GM23338 (cell line): ENCODE data around the gene GUCY1A1. TPM values are rescaled to one million over a fixed set of nuclear protein-coding genes. Genes with fewer than 3 reads are reported as not detected.

ENCODE experiments used
- ATAC-seq: fragments of 200-7000 bp; cut with Tn5 transposase; 3 replicates; pipeline ENCODE4 v1.9.1; 2020
- DNase-seq: peaks from one replicate; pipeline ENCODE4 v3.0.0-alpha.2; 2015; ENCODE audit warnings: low spot score
- H2AFZ ChIP-seq: fragments of 200-600 bp; sonication (generic); 2 replicates; pipeline ENCODE4 v1.8.0; 2016; ENCODE audit warnings: antibody characterized with exemption, mild to moderate bottlenecking, moderate library complexity
- H3F3A ChIP-seq: fragments of 200-600 bp; sonication (generic); replicated peaks from 2 replicates; pipeline ENCODE4 v1.8.0; 2017; ENCODE audit warnings: antibody characterized with exemption, mixed run types, low read depth
- H3K27ac ChIP-seq: fragments of 200-600 bp; sonication (generic); 2 replicates; pipeline ENCODE4 v1.6.1; 2016; ENCODE audit warnings: low read depth
- H3K27me3 ChIP-seq: fragments of 200-600 bp; sonication (generic); 2 replicates; pipeline ENCODE4 v1.8.0; 2016; ENCODE audit warnings: mild to moderate bottlenecking, mixed run types, moderate library complexity; ENCODE audit not compliant: insufficient read depth
- H3K36me3 ChIP-seq: fragments of 200-600 bp; sonication (generic); 2 replicates; pipeline ENCODE4 v1.8.0; 2016; ENCODE audit warnings: mild to moderate bottlenecking; ENCODE audit not compliant: insufficient read depth
- H3K4me1 ChIP-seq: fragments of 200-600 bp; sonication (generic); 2 replicates; pipeline ENCODE4 v1.8.0; 2016; ENCODE audit warnings: mild to moderate bottlenecking, moderate library complexity; ENCODE audit not compliant: insufficient read depth
- H3K4me2 ChIP-seq: fragments of 200-600 bp; sonication (generic); 2 replicates; pipeline ENCODE4 v1.7.1; 2017; ENCODE audit warnings: mixed run types
- H3K4me3 ChIP-seq: fragments of 200-600 bp; sonication (generic); 2 replicates; pipeline ENCODE4 v1.6.1; 2016; ENCODE audit warnings: mixed run types
- H3K79me2 ChIP-seq: fragments of 200-600 bp; sonication (generic); replicated peaks from 2 replicates; pipeline ENCODE4 v1.8.0; 2017; ENCODE audit warnings: mild to moderate bottlenecking; ENCODE audit not compliant: insufficient read depth
- H3K9me2 ChIP-seq: fragments of 200-600 bp; sonication (generic); 2 replicates; pipeline ENCODE4 v1.8.0; 2017; ENCODE audit not compliant: insufficient read depth
- H4K20me1 ChIP-seq: fragments of 200-600 bp; sonication (generic); replicated peaks from 2 replicates; pipeline ENCODE4 v1.8.0; 2017; ENCODE audit warnings: mild to moderate bottlenecking; ENCODE audit not compliant: insufficient read depth
- H3K27ac Mint-ChIP-seq: 2 replicates; pipeline ENCODE4 v1.8.0; 2020; ENCODE audit warnings: inconsistent platforms, mild to moderate bottlenecking, moderate library complexity, mixed read lengths
- H3K27me3 Mint-ChIP-seq: 3 replicates; pipeline ENCODE4 v1.8.0; 2022; ENCODE audit warnings: low read depth, mild to moderate bottlenecking, moderate library complexity, mixed read lengths, inconsistent platforms; ENCODE audit not compliant: insufficient read depth, poor library complexity
- H3K36me3 Mint-ChIP-seq: 3 replicates; pipeline ENCODE4 v1.8.0; 2021; ENCODE audit warnings: low read depth, mild to moderate bottlenecking, inconsistent platforms, moderate library complexity, mixed read lengths
- H3K4me1 Mint-ChIP-seq: 3 replicates; pipeline ENCODE4 v1.8.0; 2020; ENCODE audit warnings: mild to moderate bottlenecking, inconsistent platforms, mixed read lengths
- H3K4me3 Mint-ChIP-seq: 3 replicates; pipeline ENCODE4 v1.8.0; 2021; ENCODE audit warnings: moderate library complexity, mild to moderate bottlenecking, inconsistent platforms, mixed read lengths
- H3K9me3 Mint-ChIP-seq: 3 replicates; pipeline ENCODE4 v1.8.0; 2020; ENCODE audit warnings: moderate library complexity, mild to moderate bottlenecking, inconsistent platforms, mixed read lengths
- CTCF ChIP-seq, 2 experiments: fragments of 200-600 bp in 1 of 2; sonication (generic) in 1 of 2; conservative IDR thresholded peaks; 2 replicates each; pipeline versions ENCODE4 v1.5.1 to v1.6.1; 2016 to 2017; ENCODE audit warnings: antibody characterized with exemption in 2 of 2, low read depth in 2 of 2, mild to moderate bottlenecking in 2 of 2, moderate library complexity in 1 of 2
- EZH2 ChIP-seq: fragments of 200-600 bp; sonication (generic); IDR thresholded peaks from one replicate; pipeline ENCODE4 v1.8.0; 2017; ENCODE audit warnings: antibody characterized with exemption, mild to moderate bottlenecking, low read depth; ENCODE audit not compliant: unreplicated experiment
- EZH2phosphoT487 ChIP-seq: fragments of 200-600 bp; sonication (generic); IDR thresholded peaks from one replicate; pipeline ENCODE4 v1.8.1; 2018; ENCODE audit warnings: antibody characterized with exemption; ENCODE audit not compliant: unreplicated experiment
- JUNB ChIP-seq: IDR thresholded peaks from one replicate; pipeline ENCODE4 v1.6.1; 2016; ENCODE audit warnings: antibody characterized with exemption; ENCODE audit not compliant: unreplicated experiment
- POLR2AphosphoS5 ChIP-seq: IDR thresholded peaks from 2 replicates; pipeline ENCODE4 v1.6.1; 2016; ENCODE audit warnings: antibody characterized with exemption, low read depth
- ZNF114 ChIP-seq: fragments of 250-450 bp; sonication (Bioruptor Pico); IDR thresholded peaks from 2 replicates; pipeline ENCODE4 v1.5.0; 2020; ENCODE audit warnings: mild to moderate bottlenecking, moderate library complexity
- ZNF331 ChIP-seq: fragments of 250-450 bp; sonication (Bioruptor Pico); IDR thresholded peaks from 2 replicates; pipeline ENCODE4 v1.5.0; 2020; ENCODE audit warnings: low read depth, mild to moderate bottlenecking, moderate library complexity
- ZNF462 ChIP-seq: fragments of 250-450 bp; sonication (Bioruptor Pico); IDR thresholded peaks from 2 replicates; pipeline ENCODE4 v1.5.0; 2020; ENCODE audit warnings: mild to moderate bottlenecking, moderate library complexity
- polyA plus RNA-seq: library from polyadenylated mRNA; unstranded; fragments of >200 nt; fragmentation: Nextera tagmentation; extraction: Ambion mirVana; gene quantifications from 2 replicates; pipeline ENCODE4 v1.2.1, GENCODE V29; 2016
- total RNA-seq: library from RNA; depleted of rRNA; stranded (reverse); fragments of >200 nt; shearing (Covaris generic); gene quantifications from 2 replicates; pipeline ENCODE4 v1.2.3, GENCODE V29; 2014
- TF ChIP-seq, protein P1 (sequence below): IDR thresholded peaks from one replicate; pipeline ENCODE4 v1.6.1; 2018; ENCODE audit warnings: antibody characterized with exemption; ENCODE audit not compliant: unreplicated experiment

Gene GUCY1A1
- total and polyA plus RNA-seq, 2 experiments from 2014 or later = not detected

DNA sequence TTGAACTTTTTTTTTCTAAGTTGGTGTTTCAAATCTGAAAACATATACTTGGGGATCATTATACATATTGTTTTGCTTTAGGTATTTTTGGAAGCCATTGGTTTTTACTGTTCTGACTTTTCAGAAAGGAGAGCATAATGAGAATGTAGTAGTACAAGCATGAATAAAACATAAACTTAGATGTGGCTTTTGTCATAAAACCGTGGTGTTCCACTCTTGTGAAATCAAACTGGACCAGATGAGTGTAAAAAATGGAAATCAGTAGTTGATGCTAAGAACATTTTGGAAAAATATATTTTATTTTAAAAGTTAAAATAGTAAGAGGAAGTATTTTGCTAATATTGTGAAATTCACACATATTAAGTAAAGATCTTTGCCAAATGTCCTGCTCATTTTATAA, 29.6 kb downstream of the GUCY1A1 start (continued):
- TF ChIP-seq ZNF462 (no peak), ZNF114 (CRISPR knock-in tag) (no peak)
- TF ChIP-seq, protein P1, sequence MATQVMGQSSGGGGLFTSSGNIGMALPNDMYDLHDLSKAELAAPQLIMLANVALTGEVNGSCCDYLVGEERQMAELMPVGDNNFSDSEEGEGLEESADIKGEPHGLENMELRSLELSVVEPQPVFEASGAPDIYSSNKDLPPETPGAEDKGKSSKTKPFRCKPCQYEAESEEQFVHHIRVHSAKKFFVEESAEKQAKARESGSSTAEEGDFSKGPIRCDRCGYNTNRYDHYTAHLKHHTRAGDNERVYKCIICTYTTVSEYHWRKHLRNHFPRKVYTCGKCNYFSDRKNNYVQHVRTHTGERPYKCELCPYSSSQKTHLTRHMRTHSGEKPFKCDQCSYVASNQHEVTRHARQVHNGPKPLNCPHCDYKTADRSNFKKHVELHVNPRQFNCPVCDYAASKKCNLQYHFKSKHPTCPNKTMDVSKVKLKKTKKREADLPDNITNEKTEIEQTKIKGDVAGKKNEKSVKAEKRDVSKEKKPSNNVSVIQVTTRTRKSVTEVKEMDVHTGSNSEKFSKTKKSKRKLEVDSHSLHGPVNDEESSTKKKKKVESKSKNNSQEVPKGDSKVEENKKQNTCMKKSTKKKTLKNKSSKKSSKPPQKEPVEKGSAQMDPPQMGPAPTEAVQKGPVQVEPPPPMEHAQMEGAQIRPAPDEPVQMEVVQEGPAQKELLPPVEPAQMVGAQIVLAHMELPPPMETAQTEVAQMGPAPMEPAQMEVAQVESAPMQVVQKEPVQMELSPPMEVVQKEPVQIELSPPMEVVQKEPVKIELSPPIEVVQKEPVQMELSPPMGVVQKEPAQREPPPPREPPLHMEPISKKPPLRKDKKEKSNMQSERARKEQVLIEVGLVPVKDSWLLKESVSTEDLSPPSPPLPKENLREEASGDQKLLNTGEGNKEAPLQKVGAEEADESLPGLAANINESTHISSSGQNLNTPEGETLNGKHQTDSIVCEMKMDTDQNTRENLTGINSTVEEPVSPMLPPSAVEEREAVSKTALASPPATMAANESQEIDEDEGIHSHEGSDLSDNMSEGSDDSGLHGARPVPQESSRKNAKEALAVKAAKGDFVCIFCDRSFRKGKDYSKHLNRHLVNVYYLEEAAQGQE = no peak

GRCh38 chr4:155696726-155697125, 30.1 kb downstream of the GUCY1A1 start:
- no peaks in the 10 kb centered on the region for H3K36me3 ChIP-seq
- no peaks in the 10 kb centered on the region; the same call in 1 of the 2 replicates for H3K9me2 ChIP-seq
- no peaks in the 10 kb centered on the region for H4K20me1 ChIP-seq
- H2AFZ ChIP-seq = no peak overlapping the region
- H3F3A ChIP-seq = no peaks in the 10 kb centered on the region
- H3K27me3 ChIP-seq = no peaks in the 10 kb centered on the region
- H3K4me1 Mint-ChIP-seq = no peaks in the 10 kb centered on the region
- no peaks in the 10 kb centered on the region for H3K9me3 Mint-ChIP-seq
- H3K4me1 ChIP-seq = no peaks in the 10 kb centered on the region
- H3K4me3 ChIP-seq = no peak overlapping the region
- no peaks in the 10 kb centered on the region for H3K27me3 Mint-ChIP-seq
- no peak overlapping the region for H3K4me3 Mint-ChIP-seq
- no peak for DNase-seq
- no peak overlapping the region for H3K27ac Mint-ChIP-seq
- no peak overlapping the region for H3K27ac ChIP-seq
- no peak overlapping the region for H3K4me2 ChIP-seq
- no peaks in the 10 kb centered on the region for H3K36me3 Mint-ChIP-seq
- ATAC-seq = no peak
- H3K79me2 ChIP-seq = no peaks in the 10 kb centered on the region
- TF ChIP-seq CTCF (conservative IDR thresholded peaks at IDR 0.05; ENCODE audit: low read depth in 2 of 2) (no peak), ZNF114 (CRISPR knock-in tag) (no peak), EZH2phosphoT487 (no peak), ZNF331 (CRISPR knock-in tag) (no peak), POLR2AphosphoS5 (no peak), EZH2 (no peak), JUNB (no peak)
- TF ChIP-seq, protein P1 = no peak
